ENCODE measurements around the gene LSAMP.
"Not testable (repeated sequence)": the region's sequence is repeated elsewhere in the genome, so short reads cannot be mapped to it uniquely, and the experiment has no call there.

LSAMP gene

GRCh38 chr3:115853104-115853503 is 592.2 kb downstream of the LSAMP start:
- no peak for DNase-seq (ENCODE audit: low spot score)

GRCh38 chr3:115852278-115852677 is 593.0 kb downstream of the LSAMP start:
- no peak for DNase-seq (ENCODE audit: low spot score)
- TF ChIP-seq CTCF (IDR thresholded peaks at IDR 0.05; ENCODE audit: extremely low read depth, missing control alignments), result no peak

More at GRCh38 chr3:115853104-115853503, 592.2 kb downstream of the LSAMP start:
- TF ChIP-seq CTCF (IDR thresholded peaks at IDR 0.05; ENCODE audit: extremely low read depth, missing control alignments), result no peak

DNA sequence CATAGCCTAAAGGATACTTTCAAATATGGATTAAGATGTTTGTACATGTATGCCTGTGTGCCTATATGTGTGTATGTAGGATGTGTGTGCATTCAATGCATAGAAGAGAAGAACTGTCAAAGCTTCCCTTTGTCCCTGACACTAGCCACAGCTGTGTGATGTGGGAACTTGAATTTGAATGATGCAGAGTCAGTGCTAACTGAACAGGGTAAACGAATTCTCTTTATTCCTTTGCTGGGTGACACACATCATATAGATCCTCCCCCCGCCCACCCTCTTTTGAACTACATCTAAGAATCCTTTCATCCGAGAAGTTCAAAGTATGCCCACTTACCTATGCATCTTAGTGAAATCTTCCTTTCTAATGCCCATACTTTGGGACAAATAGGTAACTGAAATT is 593.7 kb downstream of the LSAMP start:
- DNase-seq (ENCODE audit: low spot score), result no peak
- no peak for TF ChIP-seq CTCF (IDR thresholded peaks at IDR 0.05; ENCODE audit: extremely low read depth, missing control alignments)

DNA sequence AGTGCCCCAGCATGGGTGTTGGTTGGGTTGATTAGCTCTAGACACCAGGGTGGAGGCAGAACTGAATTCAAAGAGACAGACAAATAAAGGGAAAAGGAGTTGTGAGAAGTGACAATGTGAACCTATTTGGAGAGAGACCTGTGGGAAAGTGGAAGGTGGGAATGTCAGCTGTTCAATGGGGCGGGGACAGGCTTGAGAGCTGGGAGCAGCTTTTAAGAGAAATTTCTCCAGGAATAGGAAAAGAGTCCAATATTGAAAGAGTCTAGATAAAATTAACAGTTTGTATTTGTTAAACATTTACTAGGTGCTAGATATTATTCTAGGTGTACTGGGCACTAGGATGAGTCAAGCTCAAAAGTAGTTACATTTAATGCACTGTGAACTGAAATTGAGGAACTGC is 596.6 kb downstream of the LSAMP start:
- DNase-seq (ENCODE audit: low spot score), result no peak
- TF ChIP-seq CTCF (IDR thresholded peaks at IDR 0.05; ENCODE audit: extremely low read depth, missing control alignments), result no peak

GRCh38 chr3:115845986-115846385 is 599.3 kb downstream of the LSAMP start:
- no peak for DNase-seq (ENCODE audit: low spot score)
- TF ChIP-seq CTCF (IDR thresholded peaks at IDR 0.05; ENCODE audit: extremely low read depth, missing control alignments), result no peak

DNA sequence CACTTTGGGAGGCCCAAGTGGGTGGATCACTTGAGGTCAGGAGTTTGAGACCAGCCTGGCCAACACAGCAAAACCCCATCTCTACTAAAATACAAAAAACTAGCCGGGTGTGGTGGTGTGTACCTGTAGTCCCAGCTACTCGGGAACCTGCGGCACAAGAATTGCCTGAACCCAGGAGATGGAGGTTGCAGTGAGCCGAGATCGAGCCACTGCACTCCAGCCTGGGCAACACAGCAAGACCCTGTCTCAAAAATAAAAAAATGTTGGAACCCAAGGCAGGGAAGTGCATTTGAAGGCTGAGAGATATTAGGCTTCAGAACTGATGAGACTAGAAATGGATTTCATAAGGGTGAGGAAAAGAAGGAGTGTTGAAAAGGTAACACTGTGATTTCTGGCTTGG is 600.6 kb downstream of the LSAMP start:
- not testable (repeated sequence) for DNase-seq (ENCODE audit: low spot score)

- no peak for TF ChIP-seq CTCF (IDR thresholded peaks at IDR 0.05; ENCODE audit: extremely low read depth, missing control alignments)
- no peak for DNase-seq (ENCODE audit: low spot score)
These were observed 602.1 kb downstream of the LSAMP start for GRCh38 chr3:115843206-115843605.

GRCh38 chr3:115839246-115839645 is 606.0 kb downstream of the LSAMP start:
- DNase-seq (ENCODE audit: low spot score), result no peak
- no peak for TF ChIP-seq CTCF (IDR thresholded peaks at IDR 0.05; ENCODE audit: extremely low read depth, missing control alignments)

Measured in GM20000 (cell line).